Adrenal gland (tissue), 5 donors: ENCODE data around the gene DBNL.

Source experiments
- POLR2A ChIP-seq, 2 donors: fragments of 450-650 bp; IDR thresholded peaks; one replicate each; pipeline ENCODE4 v1.6.1; 2017; ENCODE audit warnings: antibody characterized with exemption in 2 of 2, mild to moderate bottlenecking in 2 of 2, moderate library complexity in 1 of 2
- TF ChIP-seq, protein P1 (sequence below), 6 experiments: fragments of 450-650 bp in 4 of 6; fragments of 200-600 bp in 2 of 6; sonication (generic) in 1 of 6; IDR thresholded peaks; 1 replicate in 5 of 6; 2 replicates in 1 of 6; pipeline versions ENCODE4 v1.5.1 to v1.8.0; 2016 to 2021; ENCODE audit warnings: antibody characterized with exemption in 6 of 6, mild to moderate bottlenecking in 2 of 6, moderate library complexity in 1 of 6
- donor health status: DM: no; HTN: no; CAD: no.

DNA sequence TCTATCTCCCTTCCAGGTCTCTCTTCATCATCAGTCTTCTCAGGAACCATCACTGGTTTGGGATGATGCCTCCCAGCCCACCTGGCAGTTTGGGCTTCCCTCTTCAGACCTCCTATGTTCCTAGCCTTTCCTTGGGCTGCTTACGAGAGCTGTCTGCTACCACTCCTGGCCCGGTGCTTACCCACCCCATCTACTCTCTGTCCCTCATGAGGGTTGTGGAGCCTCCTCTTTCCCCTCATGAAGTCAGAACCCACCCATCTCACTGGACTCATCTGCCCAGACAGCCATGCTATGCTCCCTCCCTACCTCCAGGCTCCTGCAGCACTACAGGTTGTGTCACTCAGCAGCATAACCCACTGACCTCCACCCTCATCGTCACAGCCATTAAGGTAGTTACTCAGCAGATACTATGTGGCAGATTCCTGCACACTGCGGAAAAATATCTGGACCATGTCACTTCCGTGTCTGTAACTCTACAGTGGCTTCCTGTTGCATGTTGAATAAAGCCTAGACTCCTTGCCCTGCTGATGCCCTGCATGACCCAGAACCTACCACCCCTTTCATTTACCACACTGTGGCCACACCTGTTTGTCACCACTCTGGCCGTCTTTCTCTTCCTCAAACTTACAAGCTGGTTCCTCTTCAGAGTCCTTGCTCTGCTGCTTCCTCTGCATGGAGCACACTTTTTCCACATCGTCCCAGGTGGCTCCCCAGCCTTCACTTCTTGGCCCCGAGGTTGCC, 2.0 kb downstream of the DBNL start:
- TF ChIP-seq, protein P1, sequence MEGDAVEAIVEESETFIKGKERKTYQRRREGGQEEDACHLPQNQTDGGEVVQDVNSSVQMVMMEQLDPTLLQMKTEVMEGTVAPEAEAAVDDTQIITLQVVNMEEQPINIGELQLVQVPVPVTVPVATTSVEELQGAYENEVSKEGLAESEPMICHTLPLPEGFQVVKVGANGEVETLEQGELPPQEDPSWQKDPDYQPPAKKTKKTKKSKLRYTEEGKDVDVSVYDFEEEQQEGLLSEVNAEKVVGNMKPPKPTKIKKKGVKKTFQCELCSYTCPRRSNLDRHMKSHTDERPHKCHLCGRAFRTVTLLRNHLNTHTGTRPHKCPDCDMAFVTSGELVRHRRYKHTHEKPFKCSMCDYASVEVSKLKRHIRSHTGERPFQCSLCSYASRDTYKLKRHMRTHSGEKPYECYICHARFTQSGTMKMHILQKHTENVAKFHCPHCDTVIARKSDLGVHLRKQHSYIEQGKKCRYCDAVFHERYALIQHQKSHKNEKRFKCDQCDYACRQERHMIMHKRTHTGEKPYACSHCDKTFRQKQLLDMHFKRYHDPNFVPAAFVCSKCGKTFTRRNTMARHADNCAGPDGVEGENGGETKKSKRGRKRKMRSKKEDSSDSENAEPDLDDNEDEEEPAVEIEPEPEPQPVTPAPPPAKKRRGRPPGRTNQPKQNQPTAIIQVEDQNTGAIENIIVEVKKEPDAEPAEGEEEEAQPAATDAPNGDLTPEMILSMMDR (IDR thresholded peaks at IDR 0.05): no peak
- no peak for TF ChIP-seq POLR2A (IDR thresholded peaks at IDR 0.05)
